ENCODE data around the gene KCND2.
"Not testable (repeated sequence)": the region's sequence is repeated elsewhere in the genome, so short reads cannot be mapped to it uniquely, and the experiment has no call there.

KCND2 gene

DNA sequence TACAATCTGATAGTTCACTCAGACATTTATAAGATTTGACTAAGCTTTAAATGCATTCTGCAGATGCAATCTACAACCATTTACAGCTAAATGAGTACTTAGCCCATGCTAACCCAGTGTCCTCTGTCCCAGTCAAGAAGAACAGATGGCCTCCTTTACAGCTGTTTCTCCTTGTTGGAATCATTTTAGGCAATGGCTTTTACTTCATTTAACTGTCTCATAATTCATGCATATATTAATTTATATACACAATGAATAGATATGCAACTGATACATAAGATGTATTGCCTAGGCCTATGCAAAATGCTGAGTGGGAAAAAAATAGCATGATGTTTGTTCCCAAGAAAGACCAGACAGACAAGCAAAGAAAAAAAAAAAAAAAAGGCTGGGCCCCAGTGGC, 502.8 kb downstream of the KCND2 start:
- DNase-seq: no peak

DNA sequence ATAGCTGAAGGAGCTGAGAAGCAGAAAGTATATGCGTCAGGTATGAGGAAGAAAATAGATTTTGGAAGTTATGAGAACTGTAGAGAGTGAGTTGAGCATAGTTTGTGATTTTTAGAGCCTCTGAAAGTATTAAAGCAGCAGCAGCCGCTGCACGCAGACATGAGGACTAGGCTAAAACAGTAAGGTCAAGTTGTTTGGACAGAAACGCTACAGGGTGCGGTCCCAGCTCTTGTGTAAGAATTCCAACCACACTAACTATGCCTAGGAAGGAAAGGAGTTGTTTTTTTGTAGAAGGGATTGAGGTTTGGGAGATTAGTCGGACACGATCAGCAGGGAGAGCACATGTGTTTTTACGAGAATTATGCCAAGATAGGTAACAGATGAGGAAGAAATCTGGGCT, 506.1 kb downstream of the KCND2 start:
- not testable (repeated sequence) for DNase-seq

GRCh38 chr7:120780451-120780850, 507.5 kb downstream of the KCND2 start:
- not testable (repeated sequence) for DNase-seq

DNA sequence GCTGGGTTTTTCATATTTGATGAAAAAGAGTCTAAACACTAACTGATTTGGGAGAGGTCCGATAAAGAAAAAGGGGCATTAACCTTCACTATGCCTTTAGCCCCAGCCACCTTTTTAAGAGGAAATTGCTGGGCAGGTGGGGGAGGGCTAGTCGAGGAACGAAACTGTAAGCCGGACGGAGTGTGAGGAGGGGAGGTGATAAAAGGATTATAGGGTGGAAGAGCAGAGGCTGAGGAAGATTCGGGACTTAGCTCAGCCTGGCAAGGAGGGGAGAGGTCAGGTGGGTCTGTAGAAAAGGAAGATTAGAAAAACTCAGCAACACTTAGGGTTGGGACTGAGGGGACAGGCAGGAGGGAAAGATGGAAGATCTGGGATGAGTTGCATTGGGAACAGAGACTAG, 508.0 kb downstream of the KCND2 start:
- DNase-seq: no peak

DNA sequence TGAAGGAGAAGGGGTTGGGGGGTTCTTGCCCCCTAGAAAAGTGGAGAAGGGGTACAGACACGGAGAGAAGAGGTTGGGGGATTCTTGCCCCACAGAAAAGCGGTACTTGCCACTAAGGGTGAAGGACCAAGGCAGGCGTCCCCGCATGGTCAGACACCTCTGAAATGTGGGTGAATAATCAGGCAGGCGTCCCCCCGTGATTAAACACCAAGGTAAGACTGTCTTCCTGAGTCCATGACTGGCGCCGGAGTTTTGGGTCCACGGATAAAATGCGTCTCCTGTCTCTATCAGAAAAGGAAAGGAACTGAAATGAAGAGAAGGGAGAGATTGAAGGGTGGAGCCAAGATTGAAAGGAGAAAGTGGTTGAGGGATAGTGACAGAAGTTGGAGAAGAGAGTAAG, 508.9 kb downstream of the KCND2 start:
- DNase-seq: not testable (repeated sequence)

GRCh38 chr7:120783273-120783672, 510.3 kb downstream of the KCND2 start:
- DNase-seq: no peak

DNA sequence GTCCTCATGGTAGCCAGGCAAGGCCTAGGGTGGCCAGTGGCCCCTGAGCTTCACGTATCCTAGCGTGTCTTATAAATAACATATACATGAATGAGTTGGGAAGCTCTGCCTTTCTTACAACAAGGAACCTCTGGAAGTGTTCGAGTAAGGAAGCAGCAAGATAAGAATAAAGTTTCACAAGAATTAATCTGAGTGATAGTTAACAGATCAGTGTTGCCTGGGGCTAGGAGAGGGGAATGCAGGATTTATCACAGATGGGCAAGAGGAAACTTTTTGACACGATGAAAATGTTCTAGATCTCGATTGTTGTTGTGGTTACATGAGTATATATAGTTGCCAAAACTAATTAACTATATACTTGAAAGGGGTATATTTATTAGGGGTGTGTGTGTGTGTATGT, 510.7 kb downstream of the KCND2 start:
- no peak for DNase-seq

- DNase-seq: no peak
Measured at GRCh38 chr7:120785095-120785494, 512.1 kb downstream of the KCND2 start.

DNA sequence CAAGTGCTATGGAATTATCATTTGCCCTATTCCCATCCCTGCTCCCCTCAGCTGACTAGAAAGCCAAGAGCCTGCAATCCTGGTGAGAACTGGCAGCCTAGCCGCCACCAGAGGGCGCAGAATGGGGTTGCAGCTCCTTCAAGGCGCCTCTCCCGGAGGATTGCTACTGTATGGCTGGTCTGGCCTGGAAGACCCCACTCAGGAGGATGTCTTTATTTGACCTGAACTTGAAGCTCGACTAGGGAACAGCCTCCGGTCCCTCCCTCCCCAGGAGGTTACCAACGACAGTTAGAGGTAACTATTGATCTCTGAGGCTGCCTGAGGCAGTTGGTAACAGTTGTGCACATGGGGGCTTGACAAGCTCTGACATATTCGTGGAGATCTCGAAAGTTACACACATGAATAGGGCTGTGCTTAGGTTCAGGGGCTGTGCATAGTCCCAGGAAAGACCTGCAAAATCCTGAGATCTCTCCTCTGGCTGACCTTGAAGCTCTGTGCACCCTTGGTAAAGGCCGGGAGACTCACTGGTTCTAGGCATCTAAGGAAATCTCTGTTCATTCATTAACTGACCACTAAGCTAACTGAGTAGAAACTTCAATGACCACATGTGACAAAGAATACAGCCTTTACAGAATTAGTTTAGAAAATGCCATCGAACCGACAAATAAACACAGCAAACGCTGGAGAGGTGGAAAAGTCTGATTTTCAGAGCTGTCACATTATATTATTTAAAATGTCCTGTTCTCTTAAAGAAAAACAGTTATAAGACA, 519.3 kb downstream of the KCND2 start:
- peak; percentile 70 for DNase-seq

GRCh38 chr7:120792861-120793130, 519.8 kb downstream of the KCND2 start:
- DNase-seq: no peak

GRCh38 chr7:120793213-120793936, 520.4 kb downstream of the KCND2 start:
- DNase-seq: no peak

GRCh38 chr7:120794106-120794729, 521.2 kb downstream of the KCND2 start:
- no peak for DNase-seq

GRCh38 chr7:120797026-120797645, 524.2 kb downstream of the KCND2 start:
- no peak for DNase-seq

DNA sequence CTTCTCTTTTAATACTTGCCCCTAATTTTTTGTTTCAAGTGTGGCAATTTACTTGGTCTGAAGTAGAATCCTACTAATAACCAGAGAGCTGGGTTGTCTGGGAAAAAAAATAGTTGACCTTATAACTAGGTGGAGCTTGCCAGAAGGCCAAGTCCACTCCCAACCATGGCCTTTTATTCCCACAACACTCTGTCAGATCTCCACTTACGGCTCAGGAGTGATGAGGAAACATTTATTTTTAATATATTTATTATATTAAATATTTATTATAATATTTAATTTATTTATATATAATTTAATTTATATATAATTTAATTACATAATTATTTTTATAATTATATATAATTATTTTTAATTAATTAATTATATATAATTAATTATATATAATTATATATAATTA, 526.2 kb downstream of the KCND2 start:
- no peak for DNase-seq
